HFFc6 (cell line): Measurements from ENCODE around the gene TSSK3. TPM values are rescaled to one million over a fixed set of nuclear protein-coding genes. Genes with fewer than 3 reads are reported as not detected.

Experiments
- DNase-seq: peaks from one replicate; pipeline ENCODE4 v3.0.0-alpha.2; 2018
- H3K27ac Mint-ChIP-seq: 2 replicates; pipeline ENCODE4 v1.8.0; 2020; ENCODE audit warnings: mild to moderate bottlenecking, mixed read lengths
- H3K27me3 Mint-ChIP-seq: 2 replicates; pipeline ENCODE4 v1.8.0; 2021; ENCODE audit warnings: mild to moderate bottlenecking, moderate library complexity, mixed read lengths; ENCODE audit not compliant: insufficient read depth
- H3K36me3 Mint-ChIP-seq: 2 replicates; pipeline ENCODE4 v1.8.0; 2021; ENCODE audit warnings: low read depth, mixed read lengths
- H3K4me1 Mint-ChIP-seq: 2 replicates; pipeline ENCODE4 v1.8.0; 2020; ENCODE audit warnings: low read depth, mixed read lengths
- H3K4me3 Mint-ChIP-seq: 2 replicates; pipeline ENCODE4 v1.8.0; 2020; ENCODE audit warnings: mild to moderate bottlenecking, moderate library complexity, mixed read lengths
- H3K9me3 Mint-ChIP-seq: 2 replicates; pipeline ENCODE4 v1.8.0; 2020; ENCODE audit warnings: mild to moderate bottlenecking, mixed read lengths
- CTCF ChIP-seq: fragments of 200-600 bp; sonication (generic); IDR thresholded peaks from 2 replicates; pipeline ENCODE4 v1.5.0; 2021; ENCODE audit warnings: antibody characterized with exemption, mild to moderate bottlenecking
- total RNA-seq, 6 experiments: library from RNA; stranded (reverse); fragmentation: NEBNext Ultra II Directional; extraction: Animal tissue kit (Norgen Biotek cat#: 25700); gene quantifications; 2 replicates in 1 of 6; 3 replicates in 5 of 6; pipeline ENCODE4 v1.2.3, GENCODE V29; 2021

Gene TSSK3
- total RNA-seq, 6 experiments from 2014 or later, result 0.38 to 1.2 (median 0.72) TPM

- no peak for DNase-seq
- peaks cover 19% of the 10 kb centered on the region for H3K36me3 Mint-ChIP-seq
- H3K27me3 Mint-ChIP-seq, result peaks cover 9% of the 10 kb centered on the region
- no peak overlapping the region for H3K4me3 Mint-ChIP-seq
- H3K9me3 Mint-ChIP-seq, result peaks cover 4% of the 10 kb centered on the region; the same call in 1 of the 2 replicates
- H3K4me1 Mint-ChIP-seq, result peaks cover 20% of the 10 kb centered on the region
- H3K27ac Mint-ChIP-seq, result no peak overlapping the region
- TF ChIP-seq CTCF, result no peak
These were observed 3.9 kb upstream of the TSSK3 start for GRCh38 chr1:32358435-32358834.

- peaks cover 6% of the 10 kb centered on the region for H3K27me3 Mint-ChIP-seq
- H3K9me3 Mint-ChIP-seq, result peaks cover 4% of the 10 kb centered on the region; the same call in 1 of the 2 replicates
- H3K4me1 Mint-ChIP-seq, result peaks cover 5% of the 10 kb centered on the region; the same call in 1 of the 2 replicates
- no peak overlapping the region for H3K4me3 Mint-ChIP-seq
- no peak overlapping the region for H3K27ac Mint-ChIP-seq
- no peak for TF ChIP-seq CTCF
- peaks cover 20% of the 10 kb centered on the region for H3K36me3 Mint-ChIP-seq
- no peak for DNase-seq
These were observed 1.0 kb upstream of the TSSK3 start for GRCh38 chr1:32361308-32361673.

GRCh38 chr1:32361674-32362473 is 465 bp upstream of the TSSK3 start:
- H3K27ac Mint-ChIP-seq, result no peak overlapping the region
- H3K4me3 Mint-ChIP-seq, result no peak overlapping the region
- peaks cover 6% of the 10 kb centered on the region for H3K27me3 Mint-ChIP-seq
- no peak for DNase-seq
- TF ChIP-seq CTCF, result peak; percentile 42
- H3K4me1 Mint-ChIP-seq, result peaks cover 5% of the 10 kb centered on the region; the same call in 1 of the 2 replicates
- peaks cover 4% of the 10 kb centered on the region; the same call in 1 of the 2 replicates for H3K9me3 Mint-ChIP-seq
- peaks cover 20% of the 10 kb centered on the region for H3K36me3 Mint-ChIP-seq

GRCh38 chr1:32363713-32364112 is 1.4 kb downstream of the TSSK3 start:
- no peak for DNase-seq
- H3K27me3 Mint-ChIP-seq, result peaks cover 6% of the 10 kb centered on the region
- peaks cover 4% of the 10 kb centered on the region; the same call in 1 of the 2 replicates for H3K9me3 Mint-ChIP-seq
- no peak overlapping the region for H3K27ac Mint-ChIP-seq
- H3K4me3 Mint-ChIP-seq, result no peak overlapping the region
- H3K4me1 Mint-ChIP-seq, result peaks cover 5% of the 10 kb centered on the region; the same call in 1 of the 2 replicates
- peaks cover 20% of the 10 kb centered on the region for H3K36me3 Mint-ChIP-seq
- no peak for TF ChIP-seq CTCF

GRCh38 chr1:32364836-32365235 is 2.5 kb downstream of the TSSK3 start:
- Mint-ChIP-seq H3K4me1 (peaks cover 5% of the 10 kb centered on the region; the same call in 1 of the 2 replicates), H3K36me3 (peaks cover 17% of the 10 kb centered on the region), H3K9me3 (peaks cover 4% of the 10 kb centered on the region; the same call in 1 of the 2 replicates), H3K27me3 (peaks cover 6% of the 10 kb centered on the region), H3K4me3 (no peak overlapping the region), H3K27ac (no peak overlapping the region)
- no peak for TF ChIP-seq CTCF
- DNase-seq, result no peak
